HepG2 (cell line): ENCODE data around the gene MYL12B. TPM values are rescaled to one million over a fixed set of nuclear protein-coding genes. Genes with fewer than 3 reads are reported as not detected.

Source experiments
- ARID4A ChIP-seq: sonication (generic); formaldehyde crosslinking; IDR thresholded peaks from 2 replicates; pipeline ENCODE4 v1.5.0; 2020; ENCODE audit warnings: mild to moderate bottlenecking, missing genetic modification reagents, borderline replicate concordance
- HIVEP1 ChIP-seq: sonication (generic); formaldehyde crosslinking; IDR thresholded peaks from 2 replicates; pipeline ENCODE4 v1.4.0; 2020; ENCODE audit warnings: mild to moderate bottlenecking, missing genetic modification reagents
- HOXA3 ChIP-seq: sonication (generic); formaldehyde crosslinking; IDR thresholded peaks from 2 replicates; pipeline ENCODE4 v1.5.0; 2020; ENCODE audit warnings: missing genetic modification reagents
- IKZF4 ChIP-seq: sonication (generic); formaldehyde crosslinking; IDR thresholded peaks from 2 replicates; pipeline ENCODE4 v1.5.1; 2020; ENCODE audit warnings: borderline replicate concordance, mild to moderate bottlenecking, low read depth, missing genetic modification reagents; ENCODE audit errors: not compliant biosample characterization
- KLF6 ChIP-seq: IDR thresholded peaks from 2 replicates; pipeline ENCODE4 v1.8.0; 2016; ENCODE audit warnings: missing biosample characterization, missing genetic modification reagents
- NR2F1 ChIP-seq, 2 experiments: fragments of 450-650 bp in 1 of 2; formaldehyde crosslinking in 1 of 2; IDR thresholded peaks; 2 replicates each; pipeline versions ENCODE4 v1.5.0 to v1.6.1; 2016 to 2020; ENCODE audit warnings: mild to moderate bottlenecking in 1 of 2, missing compliant biosample characterization in 1 of 2, missing genetic modification reagents in 1 of 2, moderate library complexity in 1 of 2
- POLR2A ChIP-seq, 2 experiments: IDR thresholded peaks; 2 replicates each; pipeline ENCODE4 v1.6.1; 2011; ENCODE audit warnings: low read depth in 2 of 2, low read length in 2 of 2, mild to moderate bottlenecking in 1 of 2, moderate library complexity in 1 of 2; ENCODE audit not compliant: insufficient read depth in 1 of 2
- PRDM4 ChIP-seq: sonication (generic); formaldehyde crosslinking; IDR thresholded peaks from 2 replicates; pipeline ENCODE4 v1.9.0; 2021; ENCODE audit warnings: missing genetic modification reagents, borderline replicate concordance
- REPIN1 ChIP-seq: sonication (generic); formaldehyde crosslinking; IDR thresholded peaks from 2 replicates; pipeline ENCODE4 v1.8.0; 2022; ENCODE audit warnings: missing genetic modification reagents, low read depth, mild to moderate bottlenecking, borderline replicate concordance
- SOX13 ChIP-seq, 3 experiments: fragments of 450-650 bp in 1 of 3; sonication (generic) in 1 of 3; formaldehyde crosslinking in 1 of 3; IDR thresholded peaks in 2 of 3; conservative IDR thresholded peaks in 1 of 3; 2 replicates each; pipeline versions ENCODE4 v1.5.0 to v1.6.1; 2016 to 2020; ENCODE audit warnings: antibody characterized with exemption in 1 of 3, mild to moderate bottlenecking in 1 of 3, missing compliant biosample characterization in 1 of 3, missing genetic modification reagents in 1 of 3, moderate library complexity in 1 of 3
- THAP11 ChIP-seq: IDR thresholded peaks from 2 replicates; pipeline ENCODE4 v1.6.1; 2016; ENCODE audit warnings: missing biosample characterization, missing genetic modification reagents
- TOE1 ChIP-seq: sonication (generic); formaldehyde crosslinking; IDR thresholded peaks from 2 replicates; pipeline ENCODE4 v1.4.0; 2020; ENCODE audit warnings: mild to moderate bottlenecking, missing genetic modification reagents
- ZBTB7A ChIP-seq: sonication (generic); formaldehyde crosslinking; IDR thresholded peaks from 2 replicates; pipeline ENCODE4 v1.8.0; 2022; ENCODE audit warnings: mild to moderate bottlenecking, missing genetic modification reagents
- ZC3H4 ChIP-seq: sonication (generic); formaldehyde crosslinking; IDR thresholded peaks from 2 replicates; pipeline ENCODE4 v1.4.0; 2020; ENCODE audit warnings: missing genetic modification reagents, borderline replicate concordance
- ZKSCAN5 ChIP-seq: sonication (generic); formaldehyde crosslinking; IDR thresholded peaks from 2 replicates; pipeline ENCODE4 v1.5.1; 2020; ENCODE audit warnings: mild to moderate bottlenecking, missing genetic modification reagents
- ZNF556 ChIP-seq: sonication (generic); formaldehyde crosslinking; IDR thresholded peaks from 2 replicates; pipeline ENCODE4 v1.4.0; 2020; ENCODE audit warnings: mild to moderate bottlenecking, missing genetic modification reagents, borderline replicate concordance
- ZNF777 ChIP-seq: sonication (generic); formaldehyde crosslinking; IDR thresholded peaks from 2 replicates; pipeline ENCODE4 v1.4.0; 2020; ENCODE audit warnings: missing genetic modification reagents
- ZSCAN25 ChIP-seq: sonication (generic); formaldehyde crosslinking; IDR thresholded peaks from 2 replicates; pipeline ENCODE4 v1.8.0; 2022; ENCODE audit warnings: mild to moderate bottlenecking, missing genetic modification reagents
- polyA plus RNA-seq, 8 experiments: library from polyadenylated mRNA; depleted of rRNA in 3 of 8; stranded (reverse) in 7 of 8; unstranded in 1 of 8; fragments of >200 nt; fragmentation: Illumina TruSeq in 4 of 8; extraction: Trizol in 4 of 8; gene quantifications; 2 replicates each; pipeline versions ENCODE4 v1.2.1 to v1.2.3, GENCODE V29; 2011 to 2016; ENCODE audit warnings: low read depth in 4 of 8, missing spikeins in 1 of 8, mixed read lengths in 1 of 8; ENCODE audit not compliant: insufficient read depth in 1 of 8
- total RNA-seq, 5 experiments: library from RNA; depleted of rRNA; stranded (reverse); fragments of >200 nt; fragmentation: Illumina TruSeq; extraction: Trizol; gene quantifications; 2 replicates each; pipeline ENCODE4 v1.2.3, GENCODE V29; 2016; ENCODE audit warnings: low read depth in 1 of 5
- TF ChIP-seq, protein P1 (sequence below): sonication (generic); formaldehyde crosslinking; IDR thresholded peaks from 2 replicates; pipeline ENCODE4 v1.5.0; 2020; ENCODE audit warnings: mild to moderate bottlenecking, missing genetic modification reagents, moderate library complexity

The MYL12B gene
- total and polyA plus RNA-seq, 2 of the 13 experiments (the other 11 are each of a cell fraction or from before 2014, with no cell fraction given), result 265 to 340 TPM

- peak; percentile 53 for TF ChIP-seq IKZF4
- TF ChIP-seq ZBTB7A, result 0 out of 2 replicates have a peak, but pooled peaks have one; percentile 35
- TF ChIP-seq HOXA3, result peak; percentile 40; the same call in 1 of the 2 replicates
- TF ChIP-seq ZKSCAN5 (CRISPR knock-in tag), result peak; percentile 17; the same call in 1 of the 2 replicates
- 0 out of 2 replicates have a peak, but pooled peaks have one; percentile 31 for TF ChIP-seq TOE1 (CRISPR knock-in tag)
- TF ChIP-seq, protein P1, sequence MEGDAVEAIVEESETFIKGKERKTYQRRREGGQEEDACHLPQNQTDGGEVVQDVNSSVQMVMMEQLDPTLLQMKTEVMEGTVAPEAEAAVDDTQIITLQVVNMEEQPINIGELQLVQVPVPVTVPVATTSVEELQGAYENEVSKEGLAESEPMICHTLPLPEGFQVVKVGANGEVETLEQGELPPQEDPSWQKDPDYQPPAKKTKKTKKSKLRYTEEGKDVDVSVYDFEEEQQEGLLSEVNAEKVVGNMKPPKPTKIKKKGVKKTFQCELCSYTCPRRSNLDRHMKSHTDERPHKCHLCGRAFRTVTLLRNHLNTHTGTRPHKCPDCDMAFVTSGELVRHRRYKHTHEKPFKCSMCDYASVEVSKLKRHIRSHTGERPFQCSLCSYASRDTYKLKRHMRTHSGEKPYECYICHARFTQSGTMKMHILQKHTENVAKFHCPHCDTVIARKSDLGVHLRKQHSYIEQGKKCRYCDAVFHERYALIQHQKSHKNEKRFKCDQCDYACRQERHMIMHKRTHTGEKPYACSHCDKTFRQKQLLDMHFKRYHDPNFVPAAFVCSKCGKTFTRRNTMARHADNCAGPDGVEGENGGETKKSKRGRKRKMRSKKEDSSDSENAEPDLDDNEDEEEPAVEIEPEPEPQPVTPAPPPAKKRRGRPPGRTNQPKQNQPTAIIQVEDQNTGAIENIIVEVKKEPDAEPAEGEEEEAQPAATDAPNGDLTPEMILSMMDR (CRISPR knock-in tag), result peak; percentile 99
- no peak; the same call in 1 of the 2 replicates for TF ChIP-seq KLF6
- TF ChIP-seq ZNF556, result 0 out of 2 replicates have a peak, but pooled peaks have one; percentile 39
- peak; percentile 61; the same call in 1 of the 2 replicates for TF ChIP-seq ZC3H4
- no peak for TF ChIP-seq PRDM4 (CRISPR knock-in tag)
- TF ChIP-seq ZNF777 (CRISPR knock-in tag), result peak; percentile 90
- peak; percentile 71; the same call in 1 of the 2 replicates for TF ChIP-seq ARID4A (CRISPR knock-in tag)
- TF ChIP-seq ZSCAN25 (CRISPR knock-in tag), result 0 out of 2 replicates have a peak, but pooled peaks have one; percentile 43
- peak; percentile 57 for TF ChIP-seq THAP11 (CRISPR knock-in tag)
- no peak for TF ChIP-seq SOX13 (IDR thresholded peaks at IDR 0.05)
- TF ChIP-seq SOX13 (CRISPR knock-in tag; conservative IDR thresholded peaks at IDR 0.05 in 1 of 2, IDR thresholded peaks at IDR 0.05 in 1 of 2), result peak in 1 of 2 experiments; percentile 54; a peak in 1 of 4 replicates
- TF ChIP-seq HIVEP1 (CRISPR knock-in tag), result no peak
- TF ChIP-seq POLR2A (IDR thresholded peaks at IDR 0.05; ENCODE audit: insufficient read depth in 1 of 2, low read depth in 2 of 2, low read length in 2 of 2), result peak in 1 of 2 experiments; percentile 41; a peak in 3 of 4 replicates
- no peak for TF ChIP-seq NR2F1 (CRISPR knock-in tag; IDR thresholded peaks at IDR 0.05)
- peak; percentile 93 for TF ChIP-seq REPIN1 (CRISPR knock-in tag)
These were observed 15.9 kb upstream of the MYL12B start (continued) for GRCh38 chr18:3245853-3246634.
